Activated CD4-positive, alpha-beta T cell treated with anti-CD3 and anti-CD28 coated beads for 36 hours (primary cell): ENCODE measurements around the gene POLR2F. TPM values are rescaled to one million over a fixed set of nuclear protein-coding genes. Genes with fewer than 3 reads are reported as not detected.
A peak's percentile ranks its signal among the peaks of the same experiment; 100 is the strongest.
"Not testable (repeated sequence)": the region's sequence is repeated elsewhere in the genome, so short reads cannot be mapped to it uniquely, and the experiment has no call there.

ENCODE experiments used
- ATAC-seq: fragments of 200-7000 bp; cut with Tn5 transposase; one replicate; pipeline ENCODE4 v1.10.0; 2021; ENCODE audit warnings: mild to moderate bottlenecking, moderate library complexity
- CTCF ChIA-PET: fragments of 350-600 bp; sonication (Branson Sonifier 250); formaldehyde crosslinking; loops from one replicate; lab custom pipeline; 2021; ENCODE audit warnings: antibody characterized with exemption; lab: Charles Lee
- POLR2A ChIA-PET: fragments of 350-600 bp; sonication (Branson Sonifier 250); formaldehyde crosslinking; loops from one replicate; lab custom pipeline; 2021; ENCODE audit warnings: antibody characterized with exemption, inconsistent platforms; lab: Charles Lee
- DNase-seq: peaks from one replicate; pipeline ENCODE4 v3.0.0-alpha.2; 2020
- H3K27ac Mint-ChIP-seq: one replicate; pipeline ENCODE4 v1.8.0; 2021; ENCODE audit warnings: mixed read lengths
- H3K27me3 Mint-ChIP-seq: one replicate; pipeline ENCODE4 v1.8.0; 2021; ENCODE audit warnings: mixed read lengths
- H3K36me3 Mint-ChIP-seq: one replicate; pipeline ENCODE4 v1.8.0; 2021; ENCODE audit warnings: low read depth, mixed read lengths
- H3K4me1 Mint-ChIP-seq: one replicate; pipeline ENCODE4 v1.8.0; 2021; ENCODE audit warnings: mixed read lengths
- H3K4me3 Mint-ChIP-seq: one replicate; pipeline ENCODE4 v1.8.0; 2021; ENCODE audit warnings: mild to moderate bottlenecking, moderate library complexity, mixed read lengths
- H3K9me3 Mint-ChIP-seq: one replicate; pipeline ENCODE4 v1.8.0; 2021; ENCODE audit warnings: low read depth, mixed read lengths
- intact Hi-C, 2 experiments: fragments of 100-400 bp; cut with DNase I in 1 of 2; cut with micrococcal nuclease in 1 of 2; formaldehyde crosslinking; loops; one replicate each; pipeline versions ENCODE4 v1.14.2 to v1.15.1; 2022 to 2024; cut with DNase I, micrococcal nuclease
- total RNA-seq, 2 experiments: library from RNA; stranded (reverse); gene quantifications; one replicate each; pipeline ENCODE4 v1.2.3, GENCODE V29; 2021

Gene POLR2F
- total RNA-seq, 2 experiments from 2014 or later = 70.5 to 77.8 TPM

DNA sequence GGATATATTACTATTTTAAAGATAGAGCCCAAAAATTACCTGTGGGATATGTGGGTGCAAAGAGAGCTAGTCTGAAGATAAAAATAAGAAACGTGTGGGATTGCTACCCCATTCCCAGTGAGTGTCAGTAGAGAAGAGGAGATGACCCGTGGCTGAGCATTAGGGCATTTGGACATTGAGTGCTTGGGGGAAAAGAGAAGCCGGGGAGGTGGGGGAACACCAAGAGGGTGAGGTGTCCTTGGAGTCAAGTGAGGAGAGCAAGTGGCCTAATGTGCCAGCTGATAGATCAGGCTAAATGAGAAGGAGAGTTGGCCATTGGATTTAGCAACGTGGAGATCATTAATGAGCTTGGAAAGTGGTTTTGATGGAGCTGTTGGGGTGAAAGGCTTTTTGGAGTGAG, 1.2 kb downstream of the POLR2F start:
- CTCF ChIA-PET = interaction anchor here (0.6 to 3.0 kb wide), 7 partner anchors 10 to 727 kb away, joined by 3 to 26 read pairs (median 4); partner anchors contain the start of gene TOMM22

DNA sequence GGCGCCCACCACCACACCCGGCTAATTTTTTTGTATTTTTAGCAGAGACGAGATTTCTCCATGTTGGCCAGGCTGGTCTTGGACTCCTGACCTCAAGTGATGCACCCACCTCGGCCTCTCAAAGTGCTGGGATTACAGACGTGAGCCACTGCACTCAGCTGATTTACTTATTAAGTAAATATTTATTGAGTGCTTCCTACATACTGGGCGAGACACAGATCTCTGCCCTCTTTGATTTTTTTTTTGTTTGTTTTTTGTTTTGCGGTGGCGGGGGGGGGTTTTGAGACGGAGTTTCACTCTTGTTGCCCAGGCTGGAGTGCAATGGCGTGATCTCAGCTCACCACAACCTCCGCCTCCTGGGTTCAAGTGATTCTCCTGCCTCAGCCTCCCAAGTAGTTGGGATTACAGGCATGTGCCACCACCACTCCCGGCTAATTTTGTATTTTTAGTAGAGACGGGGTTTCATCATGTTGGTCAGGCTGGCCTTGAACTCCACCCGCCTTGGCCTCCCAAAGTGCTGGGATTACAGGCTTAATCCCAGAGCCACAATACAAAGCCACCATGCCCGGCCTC, 2.4 kb downstream of the POLR2F start:
- H3K4me1 Mint-ChIP-seq = peaks cover 26% of the 10 kb centered on the region
- H3K4me3 Mint-ChIP-seq, H3K9me3 Mint-ChIP-seq, ATAC-seq, DNase-seq, H3K27ac Mint-ChIP-seq: not testable (repeated sequence)
- H3K36me3 Mint-ChIP-seq = peaks cover 37% of the 10 kb centered on the region
- CTCF ChIA-PET = interaction anchor here (1.4 to 3.0 kb wide), 2 partner anchors 9 to 22 kb away, joined by 4 to 26 read pairs; no protein-coding TSS in a partner anchor
- peaks cover 11% of the 10 kb centered on the region for H3K27me3 Mint-ChIP-seq
- intact Hi-C loops = loop anchor here in 1 of 2 experiments (10.0 kb wide), 1 partner anchor 111 kb away; the partner anchor contains the start of genes ANKRD54 and EIF3L
- POLR2A ChIA-PET = interaction anchor here (0.6 kb wide), 1 partner anchor 93 kb away, joined by 7 read pairs; no protein-coding TSS in a partner anchor

More for the DNA sequence above, 1.2 kb downstream of the POLR2F start:
- H3K4me3 Mint-ChIP-seq = peak overlapping the region; percentile 86
- H3K27ac Mint-ChIP-seq = no peak overlapping the region
- DNase-seq (no peak), ATAC-seq (no peak)
- intact Hi-C loops = loop anchor here (5.0 to 10.0 kb wide), 3 partner anchors 47 to 347 kb away; partner anchors contain the start of genes ANKRD54 (in 1 of the 2), EIF3L (in 1 of the 2), GGA1 (in 1 of the 2) and MICALL1 (in 1 of the 2)
- H3K36me3 Mint-ChIP-seq = peaks cover 35% of the 10 kb centered on the region
- peaks cover 26% of the 10 kb centered on the region for H3K4me1 Mint-ChIP-seq
- POLR2A ChIA-PET = interaction anchor here (0.6 kb wide), 1 partner anchor 102 kb away, joined by 3 read pairs; no protein-coding TSS in a partner anchor
- H3K9me3 Mint-ChIP-seq = no peaks in the 10 kb centered on the region
- peaks cover 11% of the 10 kb centered on the region for H3K27me3 Mint-ChIP-seq

DNA sequence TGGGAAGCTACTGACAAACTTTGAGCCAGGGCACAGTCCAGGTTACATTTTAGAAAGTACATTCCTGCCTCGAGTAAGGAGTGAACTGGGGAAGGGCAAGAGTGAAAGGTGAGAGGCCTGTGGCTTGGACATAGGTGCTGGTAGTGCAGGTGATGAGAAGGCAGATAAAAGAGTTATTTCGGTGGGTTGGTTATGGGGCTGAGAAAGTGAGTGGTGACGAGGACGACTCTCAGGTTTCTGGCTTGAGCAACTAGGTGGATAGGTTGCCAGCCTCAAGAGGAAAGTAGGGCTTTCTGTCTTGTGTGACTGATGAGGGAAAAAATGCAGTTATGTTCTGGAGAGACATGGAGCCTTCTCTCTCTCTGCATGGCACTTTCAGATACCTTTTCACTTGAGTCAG, 3.7 kb downstream of the POLR2F start:
- Mint-ChIP-seq H3K27me3 (peaks cover 6% of the 10 kb centered on the region), H3K4me3 (no peak overlapping the region), H3K9me3 (no peaks in the 10 kb centered on the region), H3K27ac (no peak overlapping the region), H3K4me1 (peaks cover 26% of the 10 kb centered on the region), H3K36me3 (peaks cover 46% of the 10 kb centered on the region)
- POLR2A ChIA-PET = no interaction called here
- no peak for ATAC-seq
- CTCF ChIA-PET = interaction anchor here (1.4 kb wide), 1 partner anchor 23 kb away, joined by 4 read pairs; no protein-coding TSS in a partner anchor
- DNase-seq = no peak
- intact Hi-C loops = loop anchor here in 1 of 2 experiments (10.0 kb wide), 1 partner anchor 112 kb away; the partner anchor contains the start of genes ANKRD54 and EIF3L

DNA sequence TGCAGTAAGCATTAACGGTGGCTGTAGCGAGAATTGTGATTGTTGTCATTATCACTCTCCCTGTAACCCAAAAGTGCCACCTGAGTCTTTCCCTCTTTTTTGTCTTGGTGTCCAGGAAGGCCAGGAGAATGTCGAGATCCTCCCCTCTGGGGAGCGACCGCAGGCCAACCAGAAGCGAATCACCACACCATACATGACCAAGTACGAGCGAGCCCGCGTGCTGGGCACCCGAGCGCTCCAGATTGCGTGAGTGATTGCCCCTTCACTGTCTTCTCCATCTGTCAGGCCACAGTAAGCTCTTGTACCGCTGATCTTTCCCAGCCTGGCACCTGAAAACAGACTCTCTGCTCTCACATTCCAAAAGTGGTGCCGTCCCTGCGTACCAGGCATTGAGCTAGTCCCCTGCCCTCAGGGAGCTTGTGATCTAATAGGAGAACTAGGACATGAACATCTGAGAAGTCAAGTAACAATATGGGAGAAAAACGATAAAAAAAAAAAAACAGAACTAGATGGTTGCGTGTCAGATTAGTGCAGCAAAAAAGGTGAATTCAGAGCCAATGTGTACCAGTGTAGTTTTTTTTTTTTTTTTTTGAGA, 5.8 kb downstream of the POLR2F start:
- DNase-seq (no peak), ATAC-seq (no peak)
- intact Hi-C loops = loop anchor here in 1 of 2 experiments (10.0 kb wide), 1 partner anchor 115 kb away; the partner anchor contains the start of genes ANKRD54 and EIF3L
- H3K9me3 Mint-ChIP-seq = no peaks in the 10 kb centered on the region
- no peak overlapping the region for H3K4me3 Mint-ChIP-seq
- POLR2A ChIA-PET = no interaction called here
- H3K27me3 Mint-ChIP-seq = no peaks in the 10 kb centered on the region
- peaks cover 16% of the 10 kb centered on the region for H3K4me1 Mint-ChIP-seq
- peaks cover 48% of the 10 kb centered on the region for H3K36me3 Mint-ChIP-seq
- CTCF ChIA-PET = interaction anchor here (0.8 to 1.2 kb wide), 3 partner anchors 34 to 96 kb away, joined by 3 to 4 read pairs (median 3); no protein-coding TSS in a partner anchor
- no peak overlapping the region for H3K27ac Mint-ChIP-seq

DNA sequence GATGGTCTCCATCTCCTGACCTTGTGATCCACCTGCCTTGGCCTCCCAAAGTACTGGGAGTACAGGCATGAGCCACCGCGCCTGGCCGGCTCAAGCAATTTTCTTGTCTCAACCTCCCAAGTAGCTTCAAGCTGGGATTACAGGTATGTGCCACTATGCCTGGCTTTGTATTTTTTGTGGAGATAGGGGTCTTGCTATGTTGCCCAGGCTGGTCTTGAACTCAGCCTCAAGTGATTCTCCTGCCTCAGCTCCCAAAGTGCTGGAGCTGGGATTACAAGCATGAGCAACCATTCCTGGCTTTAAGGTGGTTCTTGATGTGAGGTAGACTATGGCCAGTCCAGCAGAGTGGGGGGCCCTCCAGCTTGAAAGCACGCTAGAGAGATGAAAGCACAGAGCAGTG, 7.6 kb downstream of the POLR2F start:
- peaks cover 49% of the 10 kb centered on the region for H3K36me3 Mint-ChIP-seq
- H3K27ac Mint-ChIP-seq = no peak overlapping the region
- ATAC-seq (no peak), DNase-seq (no peak)
- peaks cover 7% of the 10 kb centered on the region for H3K4me1 Mint-ChIP-seq
- H3K4me3 Mint-ChIP-seq = no peak overlapping the region
- H3K9me3 Mint-ChIP-seq = no peaks in the 10 kb centered on the region
- ChIA-PET POLR2A (no interaction called here), CTCF (interaction anchor here (0.9 kb wide), 1 partner anchor 140 kb away, joined by 3 read pairs; no protein-coding TSS in a partner anchor)
- intact Hi-C loops = no loop called here
- H3K27me3 Mint-ChIP-seq = no peaks in the 10 kb centered on the region

DNA sequence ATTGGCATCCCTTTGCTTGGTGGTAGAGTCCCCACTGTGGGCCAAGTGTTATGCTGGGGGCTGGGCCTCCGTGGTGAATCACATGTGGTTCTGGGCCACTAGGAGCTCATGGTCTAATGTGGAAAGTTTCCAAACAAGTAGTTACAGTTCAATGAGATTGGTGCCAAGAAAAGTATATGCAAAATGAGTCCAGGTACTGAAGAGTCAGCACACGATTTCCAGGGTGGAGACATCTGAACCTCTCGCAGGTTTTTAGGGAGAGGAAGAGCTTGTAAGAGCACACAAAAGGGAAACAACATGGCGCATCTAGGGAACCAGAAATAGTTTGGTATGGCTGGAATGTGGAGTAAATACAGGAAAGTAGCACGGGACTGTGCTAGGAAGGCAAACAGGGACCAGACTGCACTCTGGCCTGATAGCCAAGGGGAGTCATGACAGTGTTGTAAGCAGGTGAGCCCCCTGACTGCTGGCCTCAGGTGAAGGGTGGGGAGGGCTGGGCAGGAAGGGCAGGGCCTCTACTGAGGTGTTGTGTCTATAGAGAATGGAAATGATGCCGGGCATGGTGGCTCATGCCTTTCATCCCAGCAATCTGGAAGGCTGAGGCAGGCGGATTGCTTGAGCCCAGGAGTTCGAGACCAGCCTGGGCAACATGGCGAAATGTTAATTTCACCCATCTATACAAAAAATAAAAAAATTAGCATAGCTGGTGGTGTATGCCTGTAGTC, 12.6 kb downstream of the POLR2F start:
- Mint-ChIP-seq H3K27me3 (no peaks in the 10 kb centered on the region), H3K4me3 (no peak overlapping the region), H3K4me1 (no peaks in the 10 kb centered on the region), H3K36me3 (peaks cover 36% of the 10 kb centered on the region), H3K27ac (no peak overlapping the region), H3K9me3 (no peaks in the 10 kb centered on the region)
- POLR2A ChIA-PET = interaction anchor here (0.6 kb wide), 1 partner anchor 12 kb away, joined by 5 read pairs; no protein-coding TSS in a partner anchor
- no peak for ATAC-seq
- CTCF ChIA-PET = interaction anchor here (0.6 to 2.2 kb wide), 13 partner anchors 12 to 340 kb away, joined by 3 to 26 read pairs (median 3); partner anchors contain the start of genes C22orf23, POLR2F and SH3BP1
- intact Hi-C loops = loop anchor here in 1 of 2 experiments (1.0 kb wide), 1 partner anchor 149 kb away; no protein-coding TSS in a partner anchor
- DNase-seq = no peak

DNA sequence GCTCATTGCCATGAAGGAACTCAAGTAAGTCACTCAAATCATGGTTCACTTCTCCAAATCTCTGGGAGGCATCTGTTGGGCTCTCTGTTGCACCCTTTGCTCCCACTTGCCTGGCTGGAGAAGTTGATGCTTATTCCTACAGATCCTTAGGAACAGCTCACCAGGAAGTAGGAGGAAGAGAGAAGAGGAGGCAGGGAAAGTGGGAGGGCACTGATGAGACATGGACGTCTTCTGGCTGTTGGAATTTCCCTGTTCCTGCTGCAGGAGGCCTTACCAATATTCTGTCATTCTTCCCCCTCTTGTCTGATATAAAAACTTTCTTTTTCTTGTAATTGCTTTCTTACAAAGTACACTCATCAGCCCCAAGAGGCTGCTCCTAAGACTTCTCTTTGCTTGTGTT, 13.6 kb downstream of the POLR2F start:
- H3K27me3 Mint-ChIP-seq = no peaks in the 10 kb centered on the region
- intact Hi-C loops = no loop called here
- ChIA-PET POLR2A (no interaction called here), CTCF (interaction anchor here (1.1 kb wide), 1 partner anchor 857 kb away, joined by 3 read pairs; no protein-coding TSS in a partner anchor)
- no peak for ATAC-seq
- peaks cover 28% of the 10 kb centered on the region for H3K36me3 Mint-ChIP-seq
- DNase-seq = no peak
- H3K4me3 Mint-ChIP-seq = no peak overlapping the region
- H3K27ac Mint-ChIP-seq = no peak overlapping the region
- H3K9me3 Mint-ChIP-seq = no peaks in the 10 kb centered on the region
- H3K4me1 Mint-ChIP-seq = no peaks in the 10 kb centered on the region

DNA sequence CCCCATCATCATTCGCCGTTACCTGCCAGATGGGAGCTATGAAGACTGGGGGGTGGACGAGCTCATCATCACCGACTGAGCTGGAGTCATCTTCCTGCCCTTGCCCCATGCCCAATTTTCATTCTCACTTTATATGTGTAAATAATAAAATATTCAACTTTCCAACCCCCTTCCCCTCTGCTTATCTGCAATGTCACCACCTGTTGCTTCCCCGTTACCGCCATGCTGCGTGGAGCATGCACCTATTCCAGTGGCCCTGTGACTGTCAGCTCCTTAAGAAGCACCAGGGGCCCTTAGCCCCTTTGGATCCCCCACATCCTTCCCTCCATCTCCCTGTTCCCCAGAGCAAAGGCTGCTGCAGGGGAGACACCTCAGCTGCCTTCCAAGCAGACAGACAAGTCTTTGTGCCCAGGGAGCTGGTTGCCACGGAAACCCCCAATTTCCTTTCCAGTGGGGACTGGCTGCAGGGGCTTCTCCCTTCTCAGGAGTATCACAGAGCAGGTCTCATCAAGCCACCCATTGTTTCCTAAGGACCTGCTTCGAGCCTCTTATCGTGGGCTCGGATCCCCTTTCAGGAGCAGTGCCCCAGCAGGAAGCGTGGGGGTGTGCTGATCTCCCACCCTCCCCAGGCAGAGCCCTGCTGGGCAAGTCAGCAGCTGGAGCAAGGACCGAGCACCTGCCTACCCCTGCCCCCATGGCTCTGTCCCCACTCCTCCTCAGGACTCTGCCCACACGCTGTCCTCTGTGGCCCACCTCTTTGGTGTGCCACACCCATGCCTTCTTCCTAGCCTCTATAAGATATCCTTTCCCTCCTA, 14.3 kb downstream of the POLR2F start:
- Mint-ChIP-seq H3K4me1 (no peaks in the 10 kb centered on the region), H3K36me3 (peaks cover 25% of the 10 kb centered on the region), H3K27me3 (no peaks in the 10 kb centered on the region), H3K27ac (no peak overlapping the region), H3K9me3 (no peaks in the 10 kb centered on the region), H3K4me3 (no peak overlapping the region)
- ChIA-PET CTCF (interaction anchor here (1.1 kb wide), 1 partner anchor 856 kb away, joined by 3 read pairs; no protein-coding TSS in a partner anchor), POLR2A (no interaction called here)
- DNase-seq = no peak
- ATAC-seq = no peak
- intact Hi-C loops = no loop called here

DNA sequence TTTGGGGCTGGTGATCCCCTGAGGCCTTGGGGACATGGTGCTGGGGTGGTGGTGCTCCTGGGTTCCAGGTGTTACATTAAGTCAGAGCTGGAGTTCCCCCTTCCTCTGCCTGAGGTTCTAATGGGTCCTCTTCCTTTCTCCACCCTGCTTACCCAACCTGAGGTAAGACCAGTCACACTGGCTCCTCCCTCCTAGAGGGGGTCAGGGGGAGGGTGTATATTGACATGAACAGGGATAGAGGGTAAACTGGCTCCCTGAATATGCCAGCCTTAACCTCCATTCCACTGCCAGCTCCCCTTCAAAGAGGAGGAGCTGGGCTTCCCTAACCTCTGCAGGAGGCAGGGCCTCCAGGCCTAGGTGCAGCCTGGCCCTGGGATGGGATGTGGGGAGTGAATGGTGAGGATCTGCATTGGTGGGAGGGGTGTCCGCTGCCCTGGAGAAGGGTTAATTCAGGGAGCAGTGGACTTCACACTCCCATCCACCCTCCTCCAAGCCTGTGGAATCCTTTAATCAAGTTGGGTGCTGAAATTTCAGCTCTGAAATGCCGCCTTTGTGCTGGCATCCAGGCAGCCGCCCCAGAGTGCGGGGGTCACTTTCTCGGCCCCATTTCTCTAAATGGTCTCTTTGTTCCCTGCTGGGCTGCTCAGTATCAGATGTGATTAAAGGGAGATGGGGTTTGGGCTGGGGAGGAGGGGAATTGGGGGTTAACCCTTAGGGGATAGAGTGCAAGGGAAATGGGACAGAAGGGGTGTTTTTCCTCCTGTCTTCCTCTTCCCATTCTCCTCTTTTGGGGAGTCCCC, 15.2 kb downstream of the POLR2F start:
- DNase-seq (no peak), ATAC-seq (no peak)
- Mint-ChIP-seq H3K36me3 (peaks cover 27% of the 10 kb centered on the region), H3K27ac (no peak overlapping the region), H3K9me3 (no peaks in the 10 kb centered on the region), H3K4me1 (no peaks in the 10 kb centered on the region), H3K27me3 (no peaks in the 10 kb centered on the region), H3K4me3 (no peak overlapping the region)
- intact Hi-C loops = no loop called here
- ChIA-PET CTCF (interaction anchor here (0.9 to 1.1 kb wide), 2 partner anchors 188 to 855 kb away, joined by 3 to 4 read pairs; no protein-coding TSS in a partner anchor), POLR2A (interaction anchor here (0.6 kb wide), 1 partner anchor 730 kb away, joined by 3 read pairs; no protein-coding TSS in a partner anchor)
